Esophagus muscularis mucosa (tissue), 4 donors: Measurements from ENCODE around the gene ATP5MC2.

Experiments used
- EP300 ChIP-seq: sonication (generic); formaldehyde crosslinking; IDR thresholded peaks from one replicate; pipeline ENCODE4 v1.6.1; 2017; ENCODE audit warnings: antibody characterized with exemption
- POLR2A ChIP-seq: fragments of 450-650 bp; IDR thresholded peaks from one replicate; pipeline ENCODE4 v1.6.1; 2017; ENCODE audit warnings: antibody characterized with exemption, moderate library complexity, mild to moderate bottlenecking, low read depth
- TF ChIP-seq, protein P1 (sequence below), 3 experiments: fragments of 200-600 bp in 2 of 3; fragments of 450-650 bp in 1 of 3; sonication (generic) in 2 of 3; IDR thresholded peaks; one replicate each; pipeline ENCODE4 v1.5.1; 2017 to 2019; ENCODE audit warnings: antibody characterized with exemption in 3 of 3, mild to moderate bottlenecking in 2 of 3, moderate library complexity in 1 of 3

DNA sequence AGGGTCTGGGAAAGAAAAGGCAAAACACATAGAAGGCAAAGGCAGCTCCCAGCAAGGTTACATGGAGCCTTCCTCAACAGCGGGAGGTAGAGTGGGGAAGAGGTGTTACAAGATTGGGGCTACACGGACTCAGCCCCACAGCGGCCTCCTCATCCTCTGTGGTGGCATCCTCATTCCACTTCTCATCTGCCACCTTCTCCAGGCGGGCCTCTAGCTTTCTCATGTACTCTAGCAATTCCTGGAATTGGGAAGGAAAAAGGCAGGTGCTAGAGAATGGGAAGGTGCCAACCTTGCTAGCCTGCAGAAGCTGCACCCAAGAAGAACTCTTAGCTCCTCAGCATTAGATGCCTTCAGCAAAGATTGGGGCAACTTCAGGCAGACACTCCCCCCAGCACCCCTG is 38.1 kb upstream of the ATP5MC2 start:
- TF ChIP-seq EP300 (no peak), POLR2A (no peak)
- TF ChIP-seq, protein P1, sequence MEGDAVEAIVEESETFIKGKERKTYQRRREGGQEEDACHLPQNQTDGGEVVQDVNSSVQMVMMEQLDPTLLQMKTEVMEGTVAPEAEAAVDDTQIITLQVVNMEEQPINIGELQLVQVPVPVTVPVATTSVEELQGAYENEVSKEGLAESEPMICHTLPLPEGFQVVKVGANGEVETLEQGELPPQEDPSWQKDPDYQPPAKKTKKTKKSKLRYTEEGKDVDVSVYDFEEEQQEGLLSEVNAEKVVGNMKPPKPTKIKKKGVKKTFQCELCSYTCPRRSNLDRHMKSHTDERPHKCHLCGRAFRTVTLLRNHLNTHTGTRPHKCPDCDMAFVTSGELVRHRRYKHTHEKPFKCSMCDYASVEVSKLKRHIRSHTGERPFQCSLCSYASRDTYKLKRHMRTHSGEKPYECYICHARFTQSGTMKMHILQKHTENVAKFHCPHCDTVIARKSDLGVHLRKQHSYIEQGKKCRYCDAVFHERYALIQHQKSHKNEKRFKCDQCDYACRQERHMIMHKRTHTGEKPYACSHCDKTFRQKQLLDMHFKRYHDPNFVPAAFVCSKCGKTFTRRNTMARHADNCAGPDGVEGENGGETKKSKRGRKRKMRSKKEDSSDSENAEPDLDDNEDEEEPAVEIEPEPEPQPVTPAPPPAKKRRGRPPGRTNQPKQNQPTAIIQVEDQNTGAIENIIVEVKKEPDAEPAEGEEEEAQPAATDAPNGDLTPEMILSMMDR (IDR thresholded peaks at IDR 0.05), result no peak
